GM23248 (cell line): ENCODE measurements around the gene SLC13A3.

ENCODE experiments used
- EZH2 ChIP-seq: fragments of 200-600 bp; sonication (generic); IDR thresholded peaks from 2 replicates; pipeline ENCODE4 v1.6.1; 2018; ENCODE audit warnings: antibody characterized with exemption, mild to moderate bottlenecking; ENCODE audit not compliant: insufficient read depth, poor library complexity, severe bottlenecking
- EZH2phosphoT487 ChIP-seq: fragments of 200-600 bp; sonication (generic); IDR thresholded peaks from 2 replicates; pipeline ENCODE4 v1.6.1; 2018; ENCODE audit warnings: antibody characterized with exemption, moderate library complexity, mild to moderate bottlenecking, low read depth; ENCODE audit not compliant: insufficient read depth

DNA sequence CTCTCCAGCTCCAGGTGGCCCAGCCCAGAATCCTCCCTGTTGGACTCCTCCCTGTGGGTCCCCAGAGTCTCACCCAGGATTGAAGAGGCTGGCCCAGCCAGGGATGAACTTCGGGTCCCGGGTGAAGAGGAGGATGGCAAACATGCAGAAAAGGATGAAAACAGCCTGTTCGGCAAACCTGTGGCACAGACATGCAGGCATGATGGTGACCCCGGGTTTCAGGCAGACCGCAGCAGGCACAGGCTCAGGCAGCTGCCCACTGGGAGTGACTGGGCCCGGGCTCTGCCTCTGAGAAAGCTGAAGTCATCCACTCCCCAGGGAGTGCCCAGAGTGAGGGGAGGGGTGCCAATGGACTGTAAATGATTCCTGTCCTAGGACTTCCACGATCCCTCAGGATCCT is 63.3 kb downstream of the SLC13A3 start:
- no peak for TF ChIP-seq EZH2
- TF ChIP-seq EZH2phosphoT487: no peak
